B cell (primary cell): ENCODE data around the gene SGSH.

ENCODE experiments used
- EZH2 ChIP-seq: IDR thresholded peaks from 2 replicates; pipeline ENCODE4 v1.6.1; 2012; ENCODE audit warnings: borderline replicate concordance, low read depth, mild to moderate bottlenecking, moderate library complexity, low read length; ENCODE audit not compliant: insufficient read depth, poor library complexity, severe bottlenecking
- TF ChIP-seq, protein P1 (sequence below): fragments of 200-600 bp; IDR thresholded peaks from one replicate; pipeline ENCODE4 v1.8.0; 2022; ENCODE audit warnings: antibody characterized with exemption, mild to moderate bottlenecking

DNA sequence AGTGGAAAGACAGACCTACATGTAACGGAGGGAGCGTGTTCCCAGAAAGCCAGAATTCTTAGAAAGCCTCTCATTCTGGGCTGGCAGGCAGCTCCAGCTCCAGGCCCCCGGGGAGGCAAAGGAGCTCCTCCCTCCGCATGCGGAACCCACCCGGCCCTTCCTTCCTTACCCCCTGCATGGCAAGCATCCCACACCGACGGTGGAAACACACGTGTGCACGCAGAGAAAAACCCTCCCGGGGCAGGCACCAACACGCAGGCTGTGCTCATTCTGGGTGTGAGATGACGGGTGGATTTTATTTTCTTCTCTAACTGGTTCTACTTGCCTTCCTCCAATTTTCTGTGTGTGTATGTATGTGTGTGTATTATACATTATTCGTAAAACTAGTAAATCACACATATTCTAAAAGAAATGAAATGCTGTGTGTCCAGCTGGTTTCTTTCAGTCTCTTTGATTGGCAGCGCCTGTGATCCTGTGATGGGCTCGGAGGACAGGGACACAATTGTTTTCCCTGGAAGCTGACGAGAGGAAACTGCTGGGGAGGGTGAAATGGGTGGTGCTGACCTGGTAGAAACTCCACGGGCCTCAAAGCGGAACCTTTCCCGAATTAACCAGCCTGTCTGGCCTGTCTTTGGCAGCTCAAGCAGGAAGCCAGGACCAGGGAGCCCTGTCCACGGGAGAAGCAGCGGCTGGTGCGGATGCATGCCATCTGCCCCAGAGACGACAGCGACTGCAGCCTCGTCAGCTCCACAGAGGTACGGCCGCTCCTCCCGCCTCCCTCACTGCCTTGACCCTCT is 28.1 kb downstream of the SGSH start:
- TF ChIP-seq, protein P1, sequence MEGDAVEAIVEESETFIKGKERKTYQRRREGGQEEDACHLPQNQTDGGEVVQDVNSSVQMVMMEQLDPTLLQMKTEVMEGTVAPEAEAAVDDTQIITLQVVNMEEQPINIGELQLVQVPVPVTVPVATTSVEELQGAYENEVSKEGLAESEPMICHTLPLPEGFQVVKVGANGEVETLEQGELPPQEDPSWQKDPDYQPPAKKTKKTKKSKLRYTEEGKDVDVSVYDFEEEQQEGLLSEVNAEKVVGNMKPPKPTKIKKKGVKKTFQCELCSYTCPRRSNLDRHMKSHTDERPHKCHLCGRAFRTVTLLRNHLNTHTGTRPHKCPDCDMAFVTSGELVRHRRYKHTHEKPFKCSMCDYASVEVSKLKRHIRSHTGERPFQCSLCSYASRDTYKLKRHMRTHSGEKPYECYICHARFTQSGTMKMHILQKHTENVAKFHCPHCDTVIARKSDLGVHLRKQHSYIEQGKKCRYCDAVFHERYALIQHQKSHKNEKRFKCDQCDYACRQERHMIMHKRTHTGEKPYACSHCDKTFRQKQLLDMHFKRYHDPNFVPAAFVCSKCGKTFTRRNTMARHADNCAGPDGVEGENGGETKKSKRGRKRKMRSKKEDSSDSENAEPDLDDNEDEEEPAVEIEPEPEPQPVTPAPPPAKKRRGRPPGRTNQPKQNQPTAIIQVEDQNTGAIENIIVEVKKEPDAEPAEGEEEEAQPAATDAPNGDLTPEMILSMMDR = no peak
- TF ChIP-seq EZH2 = no peak
